ENCODE data around the gene SERTM1.
A peak's percentile ranks its signal among the peaks of the same experiment; 100 is the strongest.

The SERTM1 gene

DNA sequence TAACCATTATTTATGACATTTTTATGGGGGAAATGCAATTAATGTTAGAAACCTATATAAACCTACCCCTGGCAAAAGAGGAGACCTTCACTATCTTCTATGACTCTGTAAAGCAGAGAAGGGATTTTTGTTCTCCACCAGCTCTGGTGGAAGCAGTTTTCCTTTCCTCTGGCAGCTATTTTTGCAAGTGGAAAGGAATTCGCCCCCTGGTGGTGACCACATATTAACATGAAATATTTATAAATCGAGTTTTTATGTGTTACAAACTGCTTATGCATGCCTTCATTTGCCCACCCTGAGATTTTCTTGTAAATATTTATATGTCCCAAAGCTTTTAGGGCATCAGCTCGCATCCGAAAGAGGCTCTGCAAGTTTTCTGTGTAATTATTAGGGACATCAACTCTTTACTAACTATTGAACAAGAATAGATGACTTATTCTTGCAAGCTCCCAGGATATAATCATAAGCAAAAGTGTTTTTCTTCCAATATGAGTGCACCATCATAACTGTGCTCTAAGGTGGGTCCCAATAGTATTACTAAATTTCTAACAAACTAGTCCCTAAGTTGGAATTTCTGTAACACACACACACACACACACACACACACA lies 62.4 kb downstream of the SERTM1 start:
- no peak for DNase-seq
- no peaks in the 10 kb centered on the region for H3K4me1 ChIP-seq
- H3K27me3 ChIP-seq = no peaks in the 10 kb centered on the region
- H3K27ac ChIP-seq = no peak overlapping the region
- H3K4me3 ChIP-seq = no peak overlapping the region
- H3K36me3 ChIP-seq = no peaks in the 10 kb centered on the region
- intact Hi-C loops (cut with DNase I; ENCODE audit: low total_unique reads) = loop anchor here (5.0 kb wide), 1 partner anchor 314 kb away; no protein-coding TSS in a partner anchor
- TF ChIP-seq, protein P1, sequence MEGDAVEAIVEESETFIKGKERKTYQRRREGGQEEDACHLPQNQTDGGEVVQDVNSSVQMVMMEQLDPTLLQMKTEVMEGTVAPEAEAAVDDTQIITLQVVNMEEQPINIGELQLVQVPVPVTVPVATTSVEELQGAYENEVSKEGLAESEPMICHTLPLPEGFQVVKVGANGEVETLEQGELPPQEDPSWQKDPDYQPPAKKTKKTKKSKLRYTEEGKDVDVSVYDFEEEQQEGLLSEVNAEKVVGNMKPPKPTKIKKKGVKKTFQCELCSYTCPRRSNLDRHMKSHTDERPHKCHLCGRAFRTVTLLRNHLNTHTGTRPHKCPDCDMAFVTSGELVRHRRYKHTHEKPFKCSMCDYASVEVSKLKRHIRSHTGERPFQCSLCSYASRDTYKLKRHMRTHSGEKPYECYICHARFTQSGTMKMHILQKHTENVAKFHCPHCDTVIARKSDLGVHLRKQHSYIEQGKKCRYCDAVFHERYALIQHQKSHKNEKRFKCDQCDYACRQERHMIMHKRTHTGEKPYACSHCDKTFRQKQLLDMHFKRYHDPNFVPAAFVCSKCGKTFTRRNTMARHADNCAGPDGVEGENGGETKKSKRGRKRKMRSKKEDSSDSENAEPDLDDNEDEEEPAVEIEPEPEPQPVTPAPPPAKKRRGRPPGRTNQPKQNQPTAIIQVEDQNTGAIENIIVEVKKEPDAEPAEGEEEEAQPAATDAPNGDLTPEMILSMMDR (IDR thresholded peaks at IDR 0.05) = peak; percentile 63 to 65
- no peaks in the 10 kb centered on the region for H3K9me3 ChIP-seq

DNA sequence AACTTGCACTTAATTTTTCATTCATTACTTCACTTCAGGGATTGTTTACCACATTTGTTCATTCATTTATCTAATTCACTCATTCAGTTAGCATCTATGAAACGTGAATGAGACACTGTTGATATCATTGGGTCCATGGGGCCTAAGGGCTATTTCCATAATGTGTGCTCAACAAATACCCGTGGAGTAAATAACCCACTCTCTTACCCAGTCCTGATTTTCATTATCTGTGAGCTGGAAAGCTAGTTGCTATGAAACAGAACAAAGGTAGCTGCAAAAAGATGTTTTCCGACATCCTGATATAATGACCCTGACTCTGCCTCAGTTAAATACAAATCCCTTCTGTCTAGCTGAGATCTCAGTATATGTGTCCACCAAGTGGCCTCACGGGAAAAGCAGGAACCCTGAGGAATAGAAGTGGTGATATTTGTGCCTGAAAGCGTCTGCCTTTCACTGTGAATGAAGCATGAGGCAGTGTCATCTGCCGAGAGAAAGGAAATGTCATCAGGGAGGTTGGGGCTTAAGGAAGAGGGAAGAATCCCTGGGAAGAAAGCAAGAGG lies 63.8 kb downstream of the SERTM1 start:
- H3K27me3 ChIP-seq = no peaks in the 10 kb centered on the region
- no peak overlapping the region for H3K4me3 ChIP-seq
- no peaks in the 10 kb centered on the region for H3K4me1 ChIP-seq
- TF ChIP-seq, protein P1 (IDR thresholded peaks at IDR 0.05) = no peak
- no peaks in the 10 kb centered on the region for H3K36me3 ChIP-seq
- no peak for DNase-seq
- intact Hi-C loops (cut with DNase I; ENCODE audit: low total_unique reads) = loop anchor here (5.0 kb wide), 1 partner anchor 315 kb away; no protein-coding TSS in a partner anchor
- no peaks in the 10 kb centered on the region for H3K9me3 ChIP-seq
- H3K27ac ChIP-seq = no peak overlapping the region

DNA sequence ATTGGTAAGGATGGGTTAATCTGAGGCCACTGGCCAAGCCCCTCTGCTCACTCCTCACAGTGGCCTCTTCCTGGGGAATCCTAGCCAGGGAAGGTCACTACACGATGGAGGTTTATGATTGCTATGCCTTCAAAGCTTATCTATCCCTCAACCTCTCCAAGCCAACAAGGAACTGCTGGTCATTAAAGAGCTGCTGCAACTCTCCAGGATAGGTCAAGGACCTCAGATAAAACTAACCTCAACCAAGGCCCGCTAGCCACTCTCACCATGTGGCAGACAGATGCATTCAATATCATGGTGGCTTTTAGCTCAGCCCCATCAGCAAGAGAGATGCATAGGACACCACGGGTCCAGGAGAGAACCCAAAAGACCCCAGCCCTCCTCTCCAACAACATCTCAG lies 71.6 kb downstream of the SERTM1 start:
- H3K4me3 ChIP-seq = no peak overlapping the region
- peaks cover 0 to 13% (median 3%) of the 10 kb centered on the region in 4 donors for H3K4me1 ChIP-seq
- no peak overlapping the region for H3K27ac ChIP-seq
- H3K27me3 ChIP-seq = no peaks in the 10 kb centered on the region
- DNase-seq = no peak
- H3K9me3 ChIP-seq = no peaks in the 10 kb centered on the region
- TF ChIP-seq, protein P1 (IDR thresholded peaks at IDR 0.05) = no peak
- intact Hi-C loops (cut with DNase I; ENCODE audit: low total_unique reads) = no loop called here
- H3K36me3 ChIP-seq = no peaks in the 10 kb centered on the region

DNA sequence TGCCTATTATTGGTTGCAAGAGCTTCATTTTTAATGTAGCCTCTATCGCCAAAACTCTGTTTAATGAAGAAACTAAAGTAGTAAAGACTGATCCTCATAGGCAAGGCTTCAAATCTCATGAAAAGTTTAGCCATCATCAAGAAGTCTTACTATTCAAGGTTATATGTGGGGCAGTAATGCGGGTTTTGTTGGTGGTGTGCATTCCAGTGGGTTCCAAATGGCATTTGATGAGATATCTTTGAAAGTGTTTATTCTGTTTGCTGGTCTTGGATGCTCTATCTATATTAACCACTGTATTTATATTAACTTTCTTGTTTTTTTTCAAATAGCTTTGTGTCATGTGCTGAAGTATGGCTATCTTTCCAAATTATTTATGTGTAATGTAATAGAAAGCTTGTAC lies 72.2 kb downstream of the SERTM1 start:
- H3K4me1 ChIP-seq = peaks cover 0 to 13% (median 3%) of the 10 kb centered on the region in 4 donors
- H3K9me3 ChIP-seq = no peaks in the 10 kb centered on the region
- intact Hi-C loops (cut with DNase I; ENCODE audit: low total_unique reads) = no loop called here
- H3K27me3 ChIP-seq = no peaks in the 10 kb centered on the region
- H3K4me3 ChIP-seq = no peak overlapping the region
- H3K36me3 ChIP-seq = no peaks in the 10 kb centered on the region
- no peak for DNase-seq
- no peak overlapping the region for H3K27ac ChIP-seq
- TF ChIP-seq, protein P1 (IDR thresholded peaks at IDR 0.05) = no peak
